Stimulated activated CD4-positive, alpha-beta T cell treated with anti-CD3 and anti-CD28 coated beads, Interleukin-15, amount 100 ng/mL, for 1 hour (primary cell): Measurements from ENCODE around the gene RPL39.
"Not testable (repeated sequence)": the region's sequence is repeated elsewhere in the genome, so short reads cannot be mapped to it uniquely, and the experiment has no call there.

ENCODE experiments used
- DNase-seq, 2 donors: peaks; one replicate each; pipeline ENCODE4 v3.0.0-alpha.2; 2020; ENCODE audit warnings: low read depth in 1 of 2, low spot score in 1 of 2

RPL39 gene

GRCh38 chrX:119763181-119763580 lies 28.2 kb downstream of the RPL39 start:
- no peak for DNase-seq

- no peak for DNase-seq
Observed at GRCh38 chrX:119762718-119763117, 28.7 kb downstream of the RPL39 start.

GRCh38 chrX:119760026-119760877 lies 31.2 kb downstream of the RPL39 start:
- DNase-seq = no peak

- DNase-seq = no peak
Observed at GRCh38 chrX:119759248-119759766, 32.1 kb downstream of the RPL39 start.

GRCh38 chrX:119758731-119759247 lies 32.6 kb downstream of the RPL39 start:
- DNase-seq = no peak

GRCh38 chrX:119757979-119758730 lies 33.3 kb downstream of the RPL39 start, which contains the start of gene SOWAHD:
SOWAHD (plus strand) TSS chrX:119758588; CDS start chrX:119758668, 80 bp downstream.
- DNase-seq = no peak

GRCh38 chrX:119757646-119757978 lies 33.8 kb downstream of the RPL39 start:
- DNase-seq = no peak

- no peak for DNase-seq
Observed at GRCh38 chrX:119756926-119757635, 34.3 kb downstream of the RPL39 start.

GRCh38 chrX:119755981-119756533 lies 35.4 kb downstream of the RPL39 start:
- no peak for DNase-seq

- DNase-seq = peak in 1 of 2 donors; percentile 10
Observed at GRCh38 chrX:119753639-119754257, 37.7 kb downstream of the RPL39 start.

GRCh38 chrX:119753001-119753400 lies 38.4 kb downstream of the RPL39 start:
- no peak for DNase-seq

GRCh38 chrX:119750751-119751150 lies 40.7 kb downstream of the RPL39 start:
- DNase-seq = not testable (repeated sequence)

- not testable (repeated sequence) for DNase-seq
Observed at GRCh38 chrX:119750131-119750530, 41.3 kb downstream of the RPL39 start.

GRCh38 chrX:119745283-119745848 lies 46.1 kb downstream of the RPL39 start:
- no peak for DNase-seq

- no peak for DNase-seq
Observed at GRCh38 chrX:119738742-119739141, 52.7 kb downstream of the RPL39 start.
